PFSK-1 (cell line): ENCODE data around the gene RPL10A.

Experiments used
- FOXP2 ChIP-seq: optimal IDR thresholded peaks from 2 replicates; pipeline ENCODE3; 2011; ENCODE audit warnings: borderline replicate concordance, control low read depth, inconsistent platforms; ENCODE audit not compliant: insufficient read depth; ENCODE audit errors: extremely low read length, extremely low read depth
- POLR2AphosphoS5 ChIP-seq: IDR thresholded peaks from 2 replicates; pipeline ENCODE4 v1.6.1; 2012; ENCODE audit warnings: low read depth, mild to moderate bottlenecking, control low read depth, low read length, moderate library complexity
- SIN3A ChIP-seq: IDR thresholded peaks from 2 replicates; pipeline ENCODE4 v1.6.1; 2012; ENCODE audit warnings: mild to moderate bottlenecking, low read length, moderate library complexity, borderline replicate concordance; ENCODE audit not compliant: insufficient read depth
- TAF1 ChIP-seq: IDR thresholded peaks from 2 replicates; pipeline ENCODE4 v1.6.1; 2012; ENCODE audit warnings: low read length, control low read depth, borderline replicate concordance; ENCODE audit not compliant: insufficient read depth
- TF ChIP-seq, protein P1 (sequence below), 2 experiments: IDR thresholded peaks; 2 replicates each; pipeline versions ENCODE4 v1.6.1 to v1.8.0; 2011 to 2012; ENCODE audit warnings: low read depth in 2 of 2, low read length in 2 of 2, control low read depth in 1 of 2, inconsistent platforms in 1 of 2, mild to moderate bottlenecking in 1 of 2, moderate library complexity in 1 of 2; ENCODE audit not compliant: insufficient read depth in 1 of 2

DNA sequence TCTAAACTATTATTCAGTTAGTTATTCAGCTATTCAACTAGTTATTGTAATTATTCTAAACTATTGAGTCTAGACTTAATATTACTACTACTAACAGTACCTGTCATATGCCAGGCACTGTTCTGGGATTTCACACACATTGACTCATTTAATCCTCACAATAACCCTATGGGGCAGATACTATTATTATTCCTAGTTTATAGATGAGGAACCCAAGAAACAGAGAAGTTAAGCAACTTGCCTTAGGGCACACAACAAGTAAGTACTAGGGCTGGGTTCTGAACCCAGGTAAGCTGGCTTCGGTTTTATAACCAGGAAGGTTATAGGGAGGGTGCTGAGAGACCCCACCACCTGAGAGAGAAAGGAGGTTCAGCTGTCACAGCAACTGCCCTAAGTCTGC, 20.9 kb downstream of the RPL10A start:
- no peak for TF ChIP-seq POLR2AphosphoS5
- no peak for TF ChIP-seq SIN3A
- TF ChIP-seq, protein P1, sequence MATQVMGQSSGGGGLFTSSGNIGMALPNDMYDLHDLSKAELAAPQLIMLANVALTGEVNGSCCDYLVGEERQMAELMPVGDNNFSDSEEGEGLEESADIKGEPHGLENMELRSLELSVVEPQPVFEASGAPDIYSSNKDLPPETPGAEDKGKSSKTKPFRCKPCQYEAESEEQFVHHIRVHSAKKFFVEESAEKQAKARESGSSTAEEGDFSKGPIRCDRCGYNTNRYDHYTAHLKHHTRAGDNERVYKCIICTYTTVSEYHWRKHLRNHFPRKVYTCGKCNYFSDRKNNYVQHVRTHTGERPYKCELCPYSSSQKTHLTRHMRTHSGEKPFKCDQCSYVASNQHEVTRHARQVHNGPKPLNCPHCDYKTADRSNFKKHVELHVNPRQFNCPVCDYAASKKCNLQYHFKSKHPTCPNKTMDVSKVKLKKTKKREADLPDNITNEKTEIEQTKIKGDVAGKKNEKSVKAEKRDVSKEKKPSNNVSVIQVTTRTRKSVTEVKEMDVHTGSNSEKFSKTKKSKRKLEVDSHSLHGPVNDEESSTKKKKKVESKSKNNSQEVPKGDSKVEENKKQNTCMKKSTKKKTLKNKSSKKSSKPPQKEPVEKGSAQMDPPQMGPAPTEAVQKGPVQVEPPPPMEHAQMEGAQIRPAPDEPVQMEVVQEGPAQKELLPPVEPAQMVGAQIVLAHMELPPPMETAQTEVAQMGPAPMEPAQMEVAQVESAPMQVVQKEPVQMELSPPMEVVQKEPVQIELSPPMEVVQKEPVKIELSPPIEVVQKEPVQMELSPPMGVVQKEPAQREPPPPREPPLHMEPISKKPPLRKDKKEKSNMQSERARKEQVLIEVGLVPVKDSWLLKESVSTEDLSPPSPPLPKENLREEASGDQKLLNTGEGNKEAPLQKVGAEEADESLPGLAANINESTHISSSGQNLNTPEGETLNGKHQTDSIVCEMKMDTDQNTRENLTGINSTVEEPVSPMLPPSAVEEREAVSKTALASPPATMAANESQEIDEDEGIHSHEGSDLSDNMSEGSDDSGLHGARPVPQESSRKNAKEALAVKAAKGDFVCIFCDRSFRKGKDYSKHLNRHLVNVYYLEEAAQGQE (IDR thresholded peaks at IDR 0.05; ENCODE audit: insufficient read depth in 1 of 2, low read depth in 2 of 2, low read length in 2 of 2), result no peak
- TF ChIP-seq TAF1, result no peak
- no peak for TF ChIP-seq FOXP2
